GM18858 (cell line): ENCODE measurements around the gene RPL22L1.
"Not testable (repeated sequence)": the region's sequence is repeated elsewhere in the genome, so short reads cannot be mapped to it uniquely, and the experiment has no call there.

Source experiments
- ATAC-seq: cut with Tn5 transposase; IDR thresholded peaks from one replicate; pipeline ENCODE4 v1.9.1; 2021; ENCODE audit not compliant: unreplicated experiment

Gene RPL22L1

DNA sequence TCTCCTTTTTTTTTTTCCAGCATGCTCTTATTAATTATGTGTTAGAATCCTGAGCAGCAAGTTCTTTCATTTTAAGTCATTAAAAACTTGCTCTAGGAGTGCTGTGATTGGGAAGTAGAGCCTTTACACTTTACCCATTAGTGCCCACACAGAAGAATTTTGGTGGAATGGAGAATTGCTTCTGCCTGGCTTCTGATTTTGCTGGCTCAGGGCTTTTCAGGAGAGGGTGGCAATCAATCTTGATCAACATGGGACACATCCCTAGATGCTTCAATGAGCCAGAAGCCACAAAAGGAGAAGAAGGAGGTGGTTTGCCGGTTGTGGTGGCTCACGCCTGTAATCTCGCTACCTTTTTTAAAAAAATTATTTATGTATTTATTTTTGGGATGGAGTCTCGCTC is 39.4 kb downstream of the RPL22L1 start:
- ATAC-seq, result no peak

GRCh38 chr3:170829546-170830272 is 40.3 kb downstream of the RPL22L1 start:
- no peak for ATAC-seq

DNA sequence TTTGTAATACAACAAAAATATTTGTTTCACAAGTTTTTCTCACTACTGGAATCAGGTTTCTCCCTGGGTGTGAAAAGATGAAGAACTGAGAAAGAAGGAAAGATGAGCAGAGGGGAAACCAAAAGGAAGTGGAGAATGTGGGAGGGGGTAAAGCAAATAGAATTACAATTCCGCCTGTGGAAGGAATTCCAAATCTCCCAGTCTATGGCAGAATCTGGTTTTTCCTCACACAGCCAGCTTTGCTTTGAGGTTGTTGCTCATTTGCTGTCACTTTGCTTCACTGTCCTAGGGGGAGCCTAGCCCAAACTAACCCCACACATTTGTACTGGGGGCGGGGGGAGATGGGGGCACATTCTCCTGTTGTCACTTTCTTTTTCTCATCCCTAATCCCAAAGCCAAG is 43.9 kb downstream of the RPL22L1 start:
- no peak for ATAC-seq

DNA sequence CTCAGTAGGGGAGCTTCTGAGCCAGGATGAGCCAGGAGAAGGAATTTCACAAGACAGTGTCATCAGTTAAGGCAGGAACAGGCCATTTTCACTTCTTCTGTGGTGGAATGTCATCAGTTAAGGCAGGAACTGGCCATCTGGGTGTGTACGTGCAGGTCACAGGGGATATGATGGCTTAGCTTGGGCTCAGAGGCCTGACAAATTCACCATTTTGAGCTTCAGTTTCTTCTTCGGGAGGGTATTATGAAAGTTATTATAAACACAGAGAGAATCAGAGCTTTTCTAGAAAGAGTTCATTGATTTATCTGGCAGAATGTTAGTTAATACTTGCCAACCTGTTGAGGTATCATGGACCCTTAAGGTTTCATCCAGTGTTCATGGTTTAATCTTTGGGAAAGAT is 46.4 kb downstream of the RPL22L1 start:
- ATAC-seq, result not testable (repeated sequence)

GRCh38 chr3:170818325-170818724 is 51.7 kb downstream of the RPL22L1 start:
- ATAC-seq, result not testable (repeated sequence)

DNA sequence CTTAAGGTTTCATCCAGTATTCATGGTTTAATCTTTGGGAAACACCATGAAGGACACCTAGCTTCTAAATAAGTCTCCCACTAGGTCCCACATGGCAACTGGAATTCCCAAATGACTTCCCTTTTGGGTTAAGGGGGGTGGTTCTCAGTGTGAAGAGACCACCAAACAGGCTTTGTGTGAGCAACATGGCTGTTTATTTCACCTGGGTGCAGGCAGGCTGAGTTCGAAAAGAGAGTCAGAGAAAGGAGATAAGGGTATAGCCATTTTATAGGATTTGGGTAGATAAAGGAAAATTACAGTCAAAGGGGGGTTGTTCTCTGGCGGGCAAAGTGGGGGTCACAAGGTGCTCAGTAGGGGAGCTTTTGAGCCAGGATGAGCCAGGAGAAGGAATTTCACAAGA is 52.5 kb downstream of the RPL22L1 start:
- ATAC-seq, result not testable (repeated sequence)

DNA sequence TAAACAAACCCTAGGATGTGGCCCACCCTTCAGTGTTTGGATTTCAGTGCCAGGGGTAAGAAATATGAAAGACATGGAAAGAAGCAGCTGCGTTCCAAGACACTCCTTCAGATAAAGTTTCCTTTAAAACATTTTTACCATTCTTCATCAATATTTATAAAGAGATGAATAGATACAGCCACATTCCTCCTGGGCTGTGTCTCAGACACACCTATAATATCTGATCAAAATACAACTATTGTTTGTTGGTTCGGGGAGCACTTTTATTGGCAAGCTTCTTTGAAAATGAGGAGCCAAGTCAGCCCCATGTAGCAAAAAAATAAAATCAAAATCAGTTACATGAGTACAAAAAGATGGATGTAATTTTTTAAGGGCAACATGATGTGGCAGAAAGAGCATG is 53.2 kb downstream of the RPL22L1 start:
- no peak for ATAC-seq

DNA sequence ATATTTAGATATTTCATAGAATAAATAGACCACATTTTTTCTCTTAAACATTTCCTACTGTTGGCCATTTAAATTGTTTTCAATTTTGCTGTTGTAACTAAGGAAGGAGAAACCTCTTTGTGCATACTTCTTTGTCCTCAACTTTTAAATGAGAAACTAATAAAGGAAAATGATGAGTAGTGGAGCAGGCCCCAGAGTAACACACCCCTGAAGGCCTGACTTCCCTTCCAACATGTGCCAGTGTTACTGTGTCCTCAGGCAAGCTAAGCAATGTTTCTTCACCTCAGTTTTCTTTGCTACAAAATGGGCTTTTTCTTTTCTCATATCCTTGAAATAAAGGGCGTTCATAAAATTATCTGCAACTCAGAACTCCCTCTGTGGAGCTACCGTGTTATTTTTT is 53.7 kb downstream of the RPL22L1 start:
- ATAC-seq, result no peak

DNA sequence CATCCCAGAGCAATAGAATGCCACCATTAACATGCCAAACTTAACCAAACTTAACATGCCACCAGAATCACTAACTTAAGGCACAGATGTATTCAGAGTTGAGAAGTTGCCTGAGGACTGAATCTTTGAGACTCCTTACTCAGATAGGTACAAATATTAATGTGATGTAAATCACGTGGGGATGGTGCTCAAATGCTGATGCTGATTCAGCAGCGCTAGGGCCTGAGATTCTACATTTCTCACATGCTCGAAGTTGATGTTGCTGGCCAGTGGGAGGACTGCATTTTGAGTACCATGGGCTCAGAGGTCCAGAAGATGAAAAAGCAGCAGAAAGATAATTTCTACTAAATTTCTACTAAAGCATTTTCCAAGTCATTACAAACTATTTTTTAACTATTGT is 54.1 kb downstream of the RPL22L1 start:
- no peak for ATAC-seq

DNA sequence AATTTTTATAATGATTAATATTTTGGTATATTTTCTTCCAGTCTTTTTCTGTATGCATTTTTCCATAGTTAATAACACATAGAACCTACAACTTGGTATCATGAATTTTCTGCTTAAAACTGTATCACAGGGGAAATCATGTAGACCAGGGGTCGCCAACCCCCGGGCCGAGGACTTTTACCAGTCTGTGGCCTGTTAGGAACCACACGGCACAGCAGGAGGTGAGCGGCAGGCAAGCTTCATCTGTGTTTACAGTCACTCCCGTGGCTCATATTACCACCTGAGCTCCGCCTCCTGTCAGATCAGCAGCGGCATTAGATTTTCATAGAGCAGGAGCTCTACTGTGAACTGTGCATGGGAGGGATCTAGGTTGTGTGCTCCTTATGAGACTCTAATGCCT is 54.7 kb downstream of the RPL22L1 start:
- no peak for ATAC-seq
